Caco-2 (cell line): Measurements from ENCODE around the gene CNGA1. TPM values are rescaled to one million over a fixed set of nuclear protein-coding genes. Genes with fewer than 3 reads are reported as not detected.

Source experiments
- BruUV-seq: library from RNA; stranded (reverse); fragments of 400-500 nt; replicated peaks from 2 replicates; lab custom pipeline; 2021; lab: Mats Ljungman, UMichigan
- CTCF ChIA-PET: fragments of 300-600 bp; sonication (Branson Sonifier 250); formaldehyde crosslinking; loops from one replicate; lab custom pipeline; 2022; ENCODE audit warnings: antibody characterized with exemption; lab: Charles Lee
- POLR2A ChIA-PET: fragments of 300-600 bp; sonication (Branson Sonifier 250); formaldehyde crosslinking; loops from one replicate; lab custom pipeline; 2022; ENCODE audit warnings: antibody characterized with exemption; lab: Charles Lee
- DNase-seq, 2 experiments: peaks; one replicate each; pipeline versions ENCODE4 v3.0.0 to v3.0.0-alpha.2; 2020 to 2022
- H3K27me3 ChIP-seq: replicated peaks from 2 replicates; pipeline ENCODE4 v1.6.0; 2011; ENCODE audit warnings: low read length; ENCODE audit not compliant: control insufficient read depth, insufficient read depth
- H3K36me3 ChIP-seq: 2 replicates; pipeline ENCODE4 v1.5.1; 2011; ENCODE audit warnings: low read length; ENCODE audit not compliant: control insufficient read depth, insufficient read depth
- H3K4me1 ChIP-seq: fragments of 250-450 bp; sonication (Bioruptor Pico); 2 replicates; pipeline ENCODE4 v1.5.1; 2020; ENCODE audit warnings: mild to moderate bottlenecking
- H3K4me3 ChIP-seq: 2 replicates; pipeline ENCODE4 v1.5.1; 2011; ENCODE audit warnings: low read depth, mild to moderate bottlenecking, control low read depth, low read length
- H3K9me3 ChIP-seq: fragments of 250-450 bp; sonication (Bioruptor Pico); 2 replicates; pipeline ENCODE4 v1.5.1; 2020; ENCODE audit warnings: mild to moderate bottlenecking, moderate library complexity
- H3K27ac Mint-ChIP-seq: one replicate; pipeline ENCODE4 v1.8.0; 2022; ENCODE audit warnings: mixed read lengths; ENCODE audit not compliant: unreplicated experiment
- H3K27me3 Mint-ChIP-seq: one replicate; pipeline ENCODE4 v1.8.0; 2022; ENCODE audit warnings: mixed read lengths; ENCODE audit not compliant: insufficient read depth, unreplicated experiment
- H3K36me3 Mint-ChIP-seq: one replicate; pipeline ENCODE4 v1.8.0; 2022; ENCODE audit warnings: mild to moderate bottlenecking, mixed read lengths; ENCODE audit not compliant: insufficient read depth, unreplicated experiment
- H3K4me1 Mint-ChIP-seq: one replicate; pipeline ENCODE4 v1.8.0; 2022; ENCODE audit warnings: low read depth, mixed read lengths; ENCODE audit not compliant: unreplicated experiment
- H3K4me3 Mint-ChIP-seq: one replicate; pipeline ENCODE4 v1.8.0; 2022; ENCODE audit warnings: mild to moderate bottlenecking, moderate library complexity, mixed read lengths; ENCODE audit not compliant: unreplicated experiment
- H3K9me3 Mint-ChIP-seq: one replicate; pipeline ENCODE4 v1.8.0; 2022; ENCODE audit warnings: mixed read lengths; ENCODE audit not compliant: unreplicated experiment
- intact Hi-C: fragments of 100-400 bp; cut with micrococcal nuclease; formaldehyde crosslinking; loops from one replicate; pipeline ENCODE4 v1.10.0; 2022; ENCODE audit not compliant: unreplicated experiment
- total RNA-seq: library from RNA; stranded (reverse); gene quantifications from 2 replicates; pipeline ENCODE4 v1.2.3, GENCODE V29; 2022
- TF ChIP-seq, protein P1 (sequence below), 2 experiments: fragments of 200-600 bp in 1 of 2; IDR thresholded peaks; 1 replicate in 1 of 2; 2 replicates in 1 of 2; pipeline versions ENCODE4 v1.5.1 to v1.8.0; 2011 to 2022; ENCODE audit warnings: antibody characterized with exemption in 1 of 2, control low read depth in 1 of 2, inconsistent platforms in 1 of 2, low read depth in 1 of 2, low read length in 1 of 2, mild to moderate bottlenecking in 1 of 2, moderate library complexity in 1 of 2; ENCODE audit not compliant: insufficient read depth in 1 of 2, severe bottlenecking in 1 of 2, unreplicated experiment in 1 of 2

Gene CNGA1
- total RNA-seq, 1 experiment from 2014 or later = 1.5 TPM

GRCh38 chr4:47899639-47900038 lies 116.8 kb downstream of the CNGA1 start:
- intact Hi-C loops = no loop called here
- Mint-ChIP-seq H3K9me3 (no peaks in the 10 kb centered on the region), H3K27ac (no peak overlapping the region), H3K4me3 (no peak overlapping the region), H3K4me1 (peaks cover 6% of the 10 kb centered on the region), H3K36me3 (peaks cover 53% of the 10 kb centered on the region), H3K27me3 (no peaks in the 10 kb centered on the region)
- TF ChIP-seq, protein P1, sequence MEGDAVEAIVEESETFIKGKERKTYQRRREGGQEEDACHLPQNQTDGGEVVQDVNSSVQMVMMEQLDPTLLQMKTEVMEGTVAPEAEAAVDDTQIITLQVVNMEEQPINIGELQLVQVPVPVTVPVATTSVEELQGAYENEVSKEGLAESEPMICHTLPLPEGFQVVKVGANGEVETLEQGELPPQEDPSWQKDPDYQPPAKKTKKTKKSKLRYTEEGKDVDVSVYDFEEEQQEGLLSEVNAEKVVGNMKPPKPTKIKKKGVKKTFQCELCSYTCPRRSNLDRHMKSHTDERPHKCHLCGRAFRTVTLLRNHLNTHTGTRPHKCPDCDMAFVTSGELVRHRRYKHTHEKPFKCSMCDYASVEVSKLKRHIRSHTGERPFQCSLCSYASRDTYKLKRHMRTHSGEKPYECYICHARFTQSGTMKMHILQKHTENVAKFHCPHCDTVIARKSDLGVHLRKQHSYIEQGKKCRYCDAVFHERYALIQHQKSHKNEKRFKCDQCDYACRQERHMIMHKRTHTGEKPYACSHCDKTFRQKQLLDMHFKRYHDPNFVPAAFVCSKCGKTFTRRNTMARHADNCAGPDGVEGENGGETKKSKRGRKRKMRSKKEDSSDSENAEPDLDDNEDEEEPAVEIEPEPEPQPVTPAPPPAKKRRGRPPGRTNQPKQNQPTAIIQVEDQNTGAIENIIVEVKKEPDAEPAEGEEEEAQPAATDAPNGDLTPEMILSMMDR (IDR thresholded peaks at IDR 0.05; ENCODE audit: insufficient read depth in 1 of 2, low read depth in 1 of 2, low read length in 1 of 2, severe bottlenecking in 1 of 2, unreplicated experiment in 1 of 2) = no peak
- no peaks in the 10 kb centered on the region for H3K27me3 ChIP-seq
- DNase-seq = no peak
- H3K9me3 ChIP-seq = no peaks in the 10 kb centered on the region
- no peak overlapping the region for H3K4me3 ChIP-seq
- ChIA-PET POLR2A (no interaction called here), CTCF (no interaction called here)
- no peaks in the 10 kb centered on the region; the same call in 1 of the 2 replicates for H3K36me3 ChIP-seq
- BruUV-seq = no TSS peak
- H3K4me1 ChIP-seq = no peaks in the 10 kb centered on the region

DNA sequence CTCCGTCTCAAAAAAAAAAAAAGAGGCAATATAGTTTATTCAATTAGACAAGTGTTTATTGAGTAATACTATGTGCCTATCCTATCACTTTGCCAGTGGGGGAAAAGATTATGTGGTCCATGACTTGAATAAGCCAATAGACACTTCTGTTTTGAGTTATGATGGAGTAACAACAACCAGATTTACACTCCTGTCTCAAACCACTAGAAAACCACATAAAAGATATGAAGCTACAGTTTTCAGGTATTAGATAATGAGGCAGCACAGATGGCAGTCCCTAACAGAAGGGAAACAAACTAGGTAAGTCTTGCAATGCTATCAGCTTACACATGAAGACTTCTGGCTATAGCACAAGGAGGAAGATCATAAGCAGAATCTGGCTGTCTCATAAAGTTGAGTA lies 124.6 kb downstream of the CNGA1 start:
- no peak overlapping the region for H3K4me3 ChIP-seq
- H3K36me3 Mint-ChIP-seq = peaks cover 52% of the 10 kb centered on the region
- ChIA-PET POLR2A (no interaction called here), CTCF (no interaction called here)
- H3K4me3 Mint-ChIP-seq = no peak overlapping the region
- no peaks in the 10 kb centered on the region for H3K27me3 ChIP-seq
- no peak overlapping the region for H3K27ac Mint-ChIP-seq
- H3K4me1 ChIP-seq = no peaks in the 10 kb centered on the region
- no peaks in the 10 kb centered on the region for H3K9me3 ChIP-seq
- no peaks in the 10 kb centered on the region for H3K9me3 Mint-ChIP-seq
- H3K4me1 Mint-ChIP-seq = no peaks in the 10 kb centered on the region
- intact Hi-C loops = no loop called here
- no peaks in the 10 kb centered on the region for H3K36me3 ChIP-seq
- DNase-seq = no peak
- BruUV-seq = no TSS peak
- no peaks in the 10 kb centered on the region for H3K27me3 Mint-ChIP-seq
- TF ChIP-seq, protein P1 (IDR thresholded peaks at IDR 0.05; ENCODE audit: insufficient read depth in 1 of 2, low read depth in 1 of 2, low read length in 1 of 2, severe bottlenecking in 1 of 2, unreplicated experiment in 1 of 2) = no peak

Other genes with a start within 250 kb of the CNGA1 start
- gene CORIN, start 178.6 kb downstream of the CNGA1 start, total RNA-seq = 0.27 and 0.46 TPM in 2 replicates
- 22.5 and 22.8 TPM in 2 replicates for gene NFXL1, start 102.1 kb downstream of the CNGA1 start, total RNA-seq
- gene NIPAL1, start 91 bp upstream of the CNGA1 start, total RNA-seq = 17.0 and 18.1 TPM in 2 replicates
- 0.63 and 1.7 TPM in 2 replicates for gene TXK, start 117.6 kb upstream of the CNGA1 start, total RNA-seq